GM19463 (cell line): ENCODE data around the gene ELP5.

Source experiments
- ATAC-seq: cut with Tn5 transposase; IDR thresholded peaks from one replicate; pipeline ENCODE4 v1.9.1; 2021; ENCODE audit warnings: mild to moderate bottlenecking, moderate library complexity; ENCODE audit not compliant: unreplicated experiment

ELP5 gene

GRCh38 chr17:7252176-7253043 is at the start of gene ELP5:
ELP5 (plus strand) TSS chr17:7252215; CDS start chr17:7252551, 336 bp downstream.
- peak; percentile 45 for ATAC-seq

GRCh38 chr17:7203391-7203790 is 48.6 kb upstream of the ELP5 start:
- ATAC-seq: no peak

- no peak for ATAC-seq
These were observed 47.7 kb upstream of the ELP5 start for GRCh38 chr17:7204336-7204735.

GRCh38 chr17:7204828-7205461 is 47.1 kb upstream of the ELP5 start:
- ATAC-seq: peak; percentile 90

- ATAC-seq: no peak
These were observed 46.5 kb upstream of the ELP5 start for GRCh38 chr17:7205561-7205960.

- ATAC-seq: no peak
These were observed 44.7 kb upstream of the ELP5 start for GRCh38 chr17:7207120-7208001.

- ATAC-seq: no peak
These were observed 43.9 kb upstream of the ELP5 start for GRCh38 chr17:7208027-7208571.

GRCh38 chr17:7208754-7209460 is 43.1 kb upstream of the ELP5 start:
- ATAC-seq: no peak

GRCh38 chr17:7211491-7212273 is 40.3 kb upstream of the ELP5 start:
- no peak for ATAC-seq

GRCh38 chr17:7213895-7214299 is 38.1 kb upstream of the ELP5 start:
- ATAC-seq: no peak

GRCh38 chr17:7214300-7215135 is 37.5 kb upstream of the ELP5 start:
- peak; percentile 61 for ATAC-seq

GRCh38 chr17:7215136-7215638 is 36.8 kb upstream of the ELP5 start:
- ATAC-seq: no peak

GRCh38 chr17:7215652-7216180 is 36.3 kb upstream of the ELP5 start:
- ATAC-seq: no peak

- ATAC-seq: no peak
These were observed 35.5 kb upstream of the ELP5 start for GRCh38 chr17:7216242-7217112.

- no peak for ATAC-seq
These were observed 34.7 kb upstream of the ELP5 start for GRCh38 chr17:7217113-7217987.

- no peak for ATAC-seq
These were observed 33.8 kb upstream of the ELP5 start for GRCh38 chr17:7218166-7218565.
